ENCODE measurements around the gene ARFGAP1.
"Not testable (repeated sequence)": the region's sequence is repeated elsewhere in the genome, so short reads cannot be mapped to it uniquely, and the experiment has no call there.

ARFGAP1 gene

GRCh38 chr20:63331741-63332400, 59.3 kb downstream of the ARFGAP1 start:
- Histone ChIP-seq H3K9me3 (ENCODE audit: control insufficient read depth, insufficient read depth, low read length) (0 out of 2 replicates have a peak, but pooled peaks cover 6% of the 10 kb centered on the region), H3K9ac (ENCODE audit: low read depth, low read length) (no peak overlapping the region)

GRCh38 chr20:63332488-63333240, 60.1 kb downstream of the ARFGAP1 start:
- Histone ChIP-seq H3K9ac (ENCODE audit: low read depth, low read length) (no peak overlapping the region), H3K9me3 (ENCODE audit: control insufficient read depth, insufficient read depth, low read length) (0 out of 2 replicates have a peak, but pooled peaks cover 6% of the 10 kb centered on the region), H3K4me1 (ENCODE audit: insufficient read depth, low read length) (no peaks in the 10 kb centered on the region), H3K36me3 (ENCODE audit: insufficient read depth, low read length) (no peaks in the 10 kb centered on the region)

More at GRCh38 chr20:63331741-63332400, 59.3 kb downstream of the ARFGAP1 start:
- H3K4me1 ChIP-seq (ENCODE audit: insufficient read depth, low read length) = no peaks in the 10 kb centered on the region
- no peaks in the 10 kb centered on the region for H3K36me3 ChIP-seq (ENCODE audit: insufficient read depth, low read length)

- Histone ChIP-seq H3K9me3 (ENCODE audit: control insufficient read depth, insufficient read depth, low read length) (0 out of 2 replicates have a peak, but pooled peaks cover 6% of the 10 kb centered on the region), H3K36me3 (ENCODE audit: insufficient read depth, low read length) (no peaks in the 10 kb centered on the region), H3K9ac (ENCODE audit: low read depth, low read length) (no peak overlapping the region), H3K4me1 (ENCODE audit: insufficient read depth, low read length) (no peaks in the 10 kb centered on the region)
These were observed 60.7 kb downstream of the ARFGAP1 start for GRCh38 chr20:63333241-63333836.

- Histone ChIP-seq H3K9me3 (ENCODE audit: control insufficient read depth, insufficient read depth, low read length) (0 out of 2 replicates have a peak, but pooled peaks cover 6% of the 10 kb centered on the region), H3K4me1 (ENCODE audit: insufficient read depth, low read length) (no peaks in the 10 kb centered on the region), H3K36me3 (ENCODE audit: insufficient read depth, low read length) (no peaks in the 10 kb centered on the region), H3K9ac (ENCODE audit: low read depth, low read length) (no peak overlapping the region)
These were observed 61.7 kb downstream of the ARFGAP1 start for GRCh38 chr20:63334356-63334755.

- H3K4me1 ChIP-seq (ENCODE audit: insufficient read depth, low read length); H3K9ac ChIP-seq (ENCODE audit: low read depth, low read length); H3K36me3 ChIP-seq (ENCODE audit: insufficient read depth, low read length); H3K9me3 ChIP-seq (ENCODE audit: control insufficient read depth, insufficient read depth, low read length): not testable (repeated sequence)
These were observed 62.4 kb downstream of the ARFGAP1 start for GRCh38 chr20:63335060-63335459.

- H3K9ac ChIP-seq (ENCODE audit: low read depth, low read length) = no peak overlapping the region
- no peaks in the 10 kb centered on the region for H3K36me3 ChIP-seq (ENCODE audit: insufficient read depth, low read length)
- no peaks in the 10 kb centered on the region for H3K4me1 ChIP-seq (ENCODE audit: insufficient read depth, low read length)
- 0 out of 2 replicates have a peak, but pooled peaks cover 6% of the 10 kb centered on the region for H3K9me3 ChIP-seq (ENCODE audit: control insufficient read depth, insufficient read depth, low read length)
These were observed 63.1 kb downstream of the ARFGAP1 start for GRCh38 chr20:63335711-63336110.

GRCh38 chr20:63336232-63336752, 63.7 kb downstream of the ARFGAP1 start:
- Histone ChIP-seq H3K36me3 (ENCODE audit: insufficient read depth, low read length) (no peaks in the 10 kb centered on the region), H3K9ac (ENCODE audit: low read depth, low read length) (no peak overlapping the region), H3K9me3 (ENCODE audit: control insufficient read depth, insufficient read depth, low read length) (0 out of 2 replicates have a peak, but pooled peaks cover 6% of the 10 kb centered on the region), H3K4me1 (ENCODE audit: insufficient read depth, low read length) (no peaks in the 10 kb centered on the region)

GRCh38 chr20:63337786-63338420, 65.3 kb downstream of the ARFGAP1 start:
- Histone ChIP-seq H3K9ac (ENCODE audit: low read depth, low read length) (no peak overlapping the region), H3K36me3 (ENCODE audit: insufficient read depth, low read length) (no peaks in the 10 kb centered on the region), H3K4me1 (ENCODE audit: insufficient read depth, low read length) (no peaks in the 10 kb centered on the region), H3K9me3 (ENCODE audit: control insufficient read depth, insufficient read depth, low read length) (no peaks in the 10 kb centered on the region)
